GM21576 (cell line): ENCODE results near the gene AASS.

Source experiments
- ATAC-seq: cut with Tn5 transposase; IDR thresholded peaks from one replicate; pipeline ENCODE4 v1.9.1; 2021; ENCODE audit warnings: mild to moderate bottlenecking, moderate library complexity; ENCODE audit not compliant: unreplicated experiment

AASS gene

GRCh38 chr7:122046402-122046801, 97.6 kb downstream of the AASS start:
- no peak for ATAC-seq

GRCh38 chr7:122040147-122040546, 103.9 kb downstream of the AASS start:
- no peak for ATAC-seq

- ATAC-seq, result no peak
Observed at GRCh38 chr7:122038904-122039303, 105.1 kb downstream of the AASS start.

- ATAC-seq, result no peak
Observed at GRCh38 chr7:122038134-122038533, 105.9 kb downstream of the AASS start.

- ATAC-seq, result no peak
Observed at GRCh38 chr7:122035876-122036275, 108.2 kb downstream of the AASS start.

- ATAC-seq, result no peak
Observed at GRCh38 chr7:122033641-122034040, 110.4 kb downstream of the AASS start.

- ATAC-seq, result no peak
Observed at GRCh38 chr7:122027058-122027457, 117.0 kb downstream of the AASS start.
